HG03135 (cell line): Measurements from ENCODE around the gene ADAP1.

Experiments used
- ATAC-seq: cut with Tn5 transposase; IDR thresholded peaks from one replicate; pipeline ENCODE4 v1.9.1; 2021; ENCODE audit warnings: mild to moderate bottlenecking, moderate library complexity; ENCODE audit not compliant: unreplicated experiment

The ADAP1 gene

DNA sequence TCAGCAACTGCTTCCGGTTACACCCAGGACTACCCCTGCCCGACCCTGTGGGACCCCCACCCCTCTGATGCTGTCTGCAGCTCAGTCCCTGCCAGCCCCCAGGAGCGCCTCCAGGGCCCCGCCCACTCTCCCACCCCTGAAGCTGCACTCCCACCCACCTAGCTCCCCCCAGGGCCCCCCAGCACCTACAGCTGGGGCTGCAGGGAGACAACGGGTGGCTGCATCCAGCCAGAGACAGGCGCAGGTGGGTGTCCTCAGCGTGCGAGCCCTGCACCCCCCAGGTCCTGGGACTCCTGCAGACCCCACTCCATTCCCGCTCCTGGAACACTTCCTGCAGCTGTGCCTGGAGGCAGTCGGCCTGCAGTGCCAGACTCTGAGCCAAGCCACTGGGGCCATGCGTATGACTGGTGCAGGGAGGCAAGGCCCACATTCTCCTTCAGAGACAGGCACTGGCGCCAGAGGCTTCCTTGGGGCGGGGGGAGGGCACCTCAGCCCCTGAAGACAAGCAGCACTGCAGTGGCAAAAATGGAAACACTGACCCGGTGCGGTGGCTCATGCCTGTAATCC is 34.6 kb upstream of the ADAP1 start:
- ATAC-seq = no peak

DNA sequence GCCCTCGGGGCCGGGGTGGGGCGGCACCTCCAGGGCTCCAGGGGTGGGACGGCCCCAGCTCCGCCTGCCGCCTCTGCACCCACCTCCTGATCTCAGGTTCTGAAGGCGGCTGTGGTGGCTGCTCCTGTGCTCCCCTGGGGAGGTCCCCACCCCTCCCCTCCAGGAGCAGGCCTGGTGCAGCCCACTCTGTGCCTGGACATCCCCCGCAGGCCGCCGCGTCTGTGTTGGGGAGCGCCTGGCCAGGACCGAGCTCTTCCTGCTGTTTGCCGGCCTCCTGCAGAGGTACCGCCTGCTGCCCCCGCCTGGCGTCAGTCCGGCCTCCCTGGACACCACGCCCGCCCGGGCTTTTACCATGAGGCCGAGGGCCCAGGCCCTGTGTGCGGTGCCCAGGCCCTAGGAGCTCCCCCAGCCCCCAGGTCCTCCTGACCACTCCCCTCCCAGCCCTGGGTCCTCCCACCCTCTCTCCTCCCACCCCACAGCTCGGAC is 34.0 kb upstream of the ADAP1 start:
- no peak for ATAC-seq

DNA sequence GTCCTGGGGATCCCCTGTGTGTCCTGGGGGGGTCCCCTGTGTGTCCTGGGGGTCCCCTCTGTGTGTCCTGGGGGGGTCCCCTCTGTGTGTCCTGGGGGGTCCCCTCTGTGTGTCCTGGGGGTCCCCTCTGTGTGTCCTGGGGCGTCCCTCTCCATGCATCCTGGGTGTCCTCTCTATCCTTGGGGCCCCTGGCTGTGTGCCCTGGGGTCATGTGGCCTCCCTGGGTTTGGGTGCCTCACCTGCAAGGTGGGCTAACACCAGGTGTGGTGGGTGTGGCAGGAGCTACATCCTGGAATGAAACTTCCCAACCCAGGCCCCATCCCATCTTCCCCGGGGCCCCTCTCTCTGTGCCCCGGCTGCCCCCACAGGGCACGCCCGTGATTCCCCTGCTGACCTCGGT is 33.4 kb upstream of the ADAP1 start:
- ATAC-seq = no peak

DNA sequence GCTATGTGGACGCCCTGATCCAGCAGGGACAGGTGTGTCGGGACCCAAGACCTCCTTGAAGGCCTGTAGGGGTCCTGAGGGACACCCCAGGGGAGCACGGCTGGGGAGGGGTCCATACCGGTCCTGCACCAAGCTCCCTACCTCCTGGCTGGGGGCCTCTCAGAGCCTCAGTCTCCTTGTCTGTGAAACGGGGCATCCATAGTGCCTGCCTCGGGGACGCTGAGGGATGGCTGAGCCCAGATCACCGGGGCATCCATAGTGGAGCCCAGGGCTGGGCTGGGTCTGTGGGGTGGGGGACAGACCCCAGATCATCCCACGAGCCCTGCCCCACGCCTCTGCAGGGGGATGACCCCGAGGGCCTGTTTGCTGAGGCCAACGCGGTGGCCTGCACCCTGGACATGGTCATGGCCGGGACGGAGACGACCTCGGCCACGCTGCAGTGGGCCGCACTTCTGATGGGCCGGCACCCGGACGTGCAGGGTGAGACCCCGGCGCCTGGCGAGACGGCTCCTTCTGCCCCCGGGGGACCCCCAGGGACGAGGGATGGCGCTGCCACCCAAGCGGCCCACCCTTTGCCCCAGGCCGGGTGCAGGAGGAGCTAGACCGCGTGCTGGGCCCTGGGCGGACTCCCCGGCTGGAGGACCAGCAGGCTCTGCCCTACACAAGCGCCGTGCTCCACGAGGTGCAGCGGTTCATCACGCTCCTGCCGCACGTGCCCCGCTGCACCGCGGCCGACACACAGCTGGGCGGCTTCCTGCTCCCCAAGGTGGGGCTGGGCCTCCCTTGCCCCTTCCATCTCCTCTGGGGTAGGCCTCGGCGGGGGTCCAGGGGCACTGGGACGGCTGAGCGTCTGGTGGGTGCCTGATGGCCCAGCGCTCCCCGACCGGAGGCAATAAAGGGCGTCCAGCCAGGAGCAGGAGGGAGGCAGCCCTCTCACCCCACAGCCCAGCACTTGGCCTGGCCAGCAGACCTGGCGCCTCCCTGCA is 32.6 kb upstream of the ADAP1 start:
- ATAC-seq = no peak

DNA sequence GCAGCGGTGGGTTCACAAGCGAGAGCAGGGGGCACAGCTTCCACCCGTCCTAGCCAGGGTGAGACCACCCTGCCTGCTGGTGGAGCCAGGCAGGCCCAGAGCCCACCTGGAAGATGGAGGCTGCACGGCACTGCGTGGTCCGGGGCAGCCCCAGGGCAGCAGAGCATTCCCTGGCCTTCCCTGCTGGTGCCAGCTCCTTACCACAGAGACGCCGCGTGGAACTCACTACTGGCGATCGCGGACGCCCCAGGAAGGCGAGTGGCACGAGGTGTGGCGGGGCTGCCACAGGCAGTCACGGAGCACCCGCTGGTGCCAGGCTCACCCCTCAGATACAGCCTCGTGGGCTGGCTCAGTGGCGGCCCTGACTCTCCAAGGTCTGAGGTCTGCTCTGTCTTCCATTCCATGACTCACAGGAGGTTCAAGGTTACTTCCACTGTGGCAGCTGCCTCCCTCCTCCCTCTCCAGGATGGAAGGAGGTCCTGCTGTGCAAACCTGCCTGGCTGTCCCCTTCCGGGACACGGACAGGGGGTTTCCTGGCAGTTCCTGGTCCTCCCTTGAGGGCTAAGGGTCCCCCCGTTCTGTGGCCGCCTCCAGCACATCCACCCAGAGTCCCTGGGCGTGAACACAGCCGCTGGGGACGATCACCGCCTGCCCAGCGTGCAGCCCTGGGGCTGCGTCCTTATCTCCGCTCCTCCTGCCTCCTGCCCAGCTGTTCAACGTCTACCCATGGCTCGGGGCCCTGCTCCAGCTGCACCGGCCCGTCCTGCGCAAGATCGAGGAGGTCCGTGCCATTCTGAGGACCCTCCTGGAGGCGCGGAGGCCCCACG is 31.6 kb upstream of the ADAP1 start:
- no peak for ATAC-seq

DNA sequence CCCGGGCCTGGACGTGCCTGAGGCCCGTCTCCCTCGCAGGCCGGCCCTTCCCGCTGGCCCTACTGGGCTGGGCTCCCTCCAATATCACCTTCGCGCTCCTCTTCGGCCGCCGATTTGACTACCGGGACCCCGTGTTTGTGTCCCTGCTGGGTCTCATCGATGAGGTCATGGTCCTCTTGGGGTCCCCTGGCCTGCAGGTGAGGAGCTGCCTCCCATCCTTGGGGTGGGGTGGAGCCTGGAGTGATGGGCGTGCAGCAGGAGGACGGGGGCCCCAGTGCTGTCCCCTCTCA is 30.6 kb upstream of the ADAP1 start:
- no peak for ATAC-seq

DNA sequence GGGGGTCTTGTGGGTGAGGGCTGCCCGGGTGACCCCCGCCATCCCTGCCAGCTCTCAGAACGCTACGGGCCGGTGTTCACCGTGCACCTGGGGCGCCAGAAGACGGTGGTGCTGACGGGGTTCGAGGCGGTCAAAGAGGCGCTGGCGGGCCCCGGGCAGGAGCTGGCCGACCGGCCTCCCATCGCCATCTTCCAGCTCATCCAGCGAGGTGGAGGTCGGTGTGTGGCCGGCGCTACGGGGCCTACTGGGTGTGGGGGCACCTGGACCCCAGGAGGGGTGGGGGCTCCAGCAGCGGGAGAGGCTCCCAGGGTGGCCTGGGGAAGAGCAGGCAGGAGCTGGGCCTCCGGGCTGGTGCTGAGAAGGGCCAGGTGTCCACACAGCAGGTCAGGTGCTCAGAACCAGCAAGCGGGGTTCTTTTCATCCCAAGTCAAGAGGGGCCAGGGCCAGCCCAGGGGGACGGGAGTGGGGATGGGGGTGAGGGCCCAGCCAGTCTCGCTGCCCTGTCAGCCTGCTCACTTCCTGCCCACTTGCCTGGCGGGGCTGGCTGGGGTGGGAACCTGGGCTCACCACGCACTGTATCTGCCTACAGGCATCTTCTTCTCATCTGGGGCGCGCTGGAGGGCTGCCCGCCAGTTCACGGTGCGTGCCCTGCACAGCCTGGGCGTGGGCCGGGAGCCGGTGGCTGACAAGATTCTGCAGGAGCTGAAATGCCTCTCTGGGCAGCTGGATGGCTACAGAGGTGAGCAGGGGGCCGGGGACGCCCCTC is 30.1 kb upstream of the ADAP1 start:
- no peak for ATAC-seq

DNA sequence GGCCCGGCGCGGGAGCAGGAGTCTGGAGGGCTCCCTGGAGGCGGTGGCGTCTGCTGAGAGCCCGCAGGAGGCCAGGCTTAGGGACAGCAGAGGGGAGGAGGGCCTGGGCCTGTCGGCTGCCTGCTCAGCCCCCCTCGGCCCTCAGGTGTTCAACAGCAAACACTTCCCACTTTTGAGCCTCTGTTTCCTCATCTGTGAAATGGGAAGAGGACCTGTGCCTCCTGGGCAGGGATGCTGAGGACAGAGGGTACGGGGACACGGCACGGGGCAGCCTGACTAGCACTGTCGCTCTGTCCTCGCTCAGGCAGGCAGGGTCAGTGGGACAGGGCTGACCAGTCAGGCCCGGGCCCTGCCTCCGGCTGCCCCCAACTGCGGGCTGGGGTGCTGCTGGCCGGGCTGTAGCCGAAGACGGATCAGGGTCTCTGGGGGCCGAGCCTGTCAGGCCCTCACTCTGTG is 29.2 kb upstream of the ADAP1 start:
- no peak for ATAC-seq

DNA sequence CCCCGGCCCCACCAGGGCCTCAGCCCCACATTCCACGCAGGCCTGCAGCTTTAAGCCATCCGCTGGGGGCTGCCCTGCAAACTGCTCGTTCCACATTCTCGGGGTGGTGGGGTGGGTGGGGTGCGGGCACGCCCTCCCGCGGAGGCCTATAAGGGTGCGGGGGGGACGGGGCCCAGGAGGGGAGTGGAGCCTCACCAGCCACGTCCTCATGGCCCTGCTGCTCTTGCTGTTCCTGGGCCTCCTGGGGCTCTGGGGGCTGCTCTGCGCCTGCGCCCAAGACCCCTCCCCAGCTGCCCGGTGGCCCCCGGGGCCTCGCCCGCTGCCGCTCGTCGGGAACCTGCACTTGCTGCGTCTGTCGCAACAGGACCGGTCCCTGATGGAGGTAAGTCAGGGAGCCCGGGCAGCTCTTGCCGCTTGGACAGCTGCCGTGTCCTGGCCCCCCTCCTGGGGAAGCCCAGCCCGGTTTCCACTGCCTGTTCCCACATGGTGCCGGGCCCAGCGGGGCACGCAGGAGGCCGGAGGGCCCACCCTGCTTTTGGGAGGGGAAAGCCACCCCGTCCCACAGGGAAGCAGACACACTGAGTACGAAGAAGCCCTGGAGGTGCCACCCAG is 28.6 kb upstream of the ADAP1 start, which contains the start of gene CYP2W1:
TSS of gene CYP2W1 (plus strand) at position 178 of the 612 bp plus-strand sequence. CDS start at position 209, 31 bp downstream.
- no peak for ATAC-seq

DNA sequence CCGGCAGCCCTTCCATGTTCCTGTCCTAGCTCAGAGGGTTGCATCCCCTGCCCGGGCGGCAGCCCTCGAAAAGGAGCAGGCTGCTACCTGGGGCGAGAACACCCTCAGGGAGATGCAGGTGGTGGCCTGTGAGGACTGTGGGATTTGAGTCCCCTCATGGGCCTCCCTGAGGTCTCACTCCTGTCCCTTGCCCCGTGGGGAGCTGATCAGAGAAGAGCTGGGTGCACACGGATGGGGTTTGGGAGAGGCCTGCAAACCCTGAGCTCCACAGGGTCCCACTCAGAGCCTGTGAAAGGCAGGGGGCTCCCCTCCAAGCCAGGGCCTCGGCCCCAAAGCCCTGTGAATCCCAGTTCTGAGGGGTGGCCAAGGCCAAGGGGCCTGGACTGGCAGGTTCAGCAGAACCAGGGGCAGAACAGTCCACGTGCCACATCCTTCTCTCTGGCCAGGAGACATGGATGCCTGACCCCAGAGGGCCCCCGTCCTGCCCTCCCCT is 28.1 kb upstream of the ADAP1 start:
- ATAC-seq = no peak

DNA sequence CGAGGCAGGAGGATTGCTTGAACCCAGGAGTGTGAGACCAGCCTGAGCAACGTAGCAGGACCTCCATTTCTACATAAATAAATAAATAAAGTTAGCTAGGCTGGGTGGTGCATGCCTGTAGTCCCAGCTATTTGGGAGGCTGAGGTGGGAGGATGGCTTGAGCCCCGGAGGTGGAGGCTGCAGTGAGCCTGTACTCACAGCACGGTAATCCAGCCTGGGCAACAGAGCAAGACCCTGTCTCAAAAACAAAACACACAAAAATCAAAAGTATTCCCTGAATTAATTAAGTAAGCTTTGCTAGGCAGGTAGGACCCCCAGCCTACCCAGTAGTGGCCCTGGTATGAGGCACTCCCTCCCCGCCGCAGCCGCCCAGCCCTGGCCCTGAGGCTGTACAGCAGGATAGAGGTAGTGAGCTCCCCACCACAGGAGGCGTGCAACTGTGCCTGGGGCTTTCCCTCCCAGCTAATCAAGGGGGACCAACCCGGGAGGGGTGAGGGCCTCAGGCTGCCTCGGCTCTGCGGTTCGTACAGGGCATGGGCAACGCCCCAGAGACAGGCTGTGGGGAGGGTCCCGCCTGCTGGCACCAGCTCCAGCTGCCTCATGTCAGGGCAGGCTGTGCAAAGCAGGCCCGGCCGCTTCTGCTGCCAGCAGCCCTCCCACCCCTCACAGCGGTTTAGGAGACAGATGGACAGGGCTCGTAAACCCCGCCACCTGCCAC is 27.5 kb upstream of the ADAP1 start:
- ATAC-seq = no peak

DNA sequence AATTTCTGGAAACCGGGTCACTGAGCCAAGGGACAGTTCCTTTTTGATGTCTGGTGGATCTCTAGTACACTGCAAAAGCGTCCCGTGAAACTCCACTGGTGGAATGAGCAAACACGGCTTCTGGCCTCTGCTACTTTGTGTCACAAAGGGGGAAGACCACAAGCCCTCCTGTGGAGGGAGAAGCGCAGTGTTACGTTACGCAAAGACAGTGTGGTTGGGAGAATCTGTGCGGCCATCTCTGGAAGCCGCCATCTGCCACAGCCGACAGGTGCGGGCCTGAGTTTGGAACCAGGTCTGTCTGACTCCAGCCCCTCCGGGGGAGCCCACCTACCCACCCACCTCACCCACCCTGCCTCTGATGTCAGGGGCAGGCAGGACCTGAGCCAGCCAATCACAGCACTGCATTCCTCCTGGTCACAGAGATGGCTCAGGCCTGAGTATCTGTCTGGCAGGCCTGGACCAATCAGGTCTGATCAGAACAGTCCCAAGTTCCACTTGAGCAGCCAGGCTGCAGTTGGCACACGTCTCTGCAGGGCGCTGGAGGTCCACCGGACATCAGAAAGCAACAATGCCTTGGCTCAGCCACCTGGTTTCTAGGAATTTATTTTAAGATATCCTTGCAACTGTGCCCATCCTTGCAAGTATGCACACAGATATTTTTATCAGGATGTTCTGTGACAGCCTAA is 25.5 kb upstream of the ADAP1 start:
- no peak for ATAC-seq

DNA sequence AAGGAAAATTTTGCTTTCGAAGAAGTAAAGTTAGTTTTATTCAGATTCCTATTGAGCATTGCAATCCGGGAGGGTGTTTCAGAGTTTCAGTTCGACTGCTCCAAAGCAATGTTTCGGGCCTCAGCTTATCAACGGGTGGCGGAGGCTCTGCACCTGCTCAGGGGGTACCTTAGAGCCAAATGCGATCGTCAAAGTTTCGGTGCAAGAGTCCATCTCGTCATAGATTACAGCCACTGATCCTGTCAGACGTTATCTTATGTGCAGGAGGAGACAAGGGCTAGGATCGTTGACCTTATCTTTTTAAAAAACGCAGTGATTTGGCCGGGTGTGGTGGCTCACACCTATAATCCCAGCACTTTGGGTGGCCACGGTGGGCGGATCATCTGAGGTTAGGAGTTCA is 24.7 kb upstream of the ADAP1 start:
- ATAC-seq = no peak

DNA sequence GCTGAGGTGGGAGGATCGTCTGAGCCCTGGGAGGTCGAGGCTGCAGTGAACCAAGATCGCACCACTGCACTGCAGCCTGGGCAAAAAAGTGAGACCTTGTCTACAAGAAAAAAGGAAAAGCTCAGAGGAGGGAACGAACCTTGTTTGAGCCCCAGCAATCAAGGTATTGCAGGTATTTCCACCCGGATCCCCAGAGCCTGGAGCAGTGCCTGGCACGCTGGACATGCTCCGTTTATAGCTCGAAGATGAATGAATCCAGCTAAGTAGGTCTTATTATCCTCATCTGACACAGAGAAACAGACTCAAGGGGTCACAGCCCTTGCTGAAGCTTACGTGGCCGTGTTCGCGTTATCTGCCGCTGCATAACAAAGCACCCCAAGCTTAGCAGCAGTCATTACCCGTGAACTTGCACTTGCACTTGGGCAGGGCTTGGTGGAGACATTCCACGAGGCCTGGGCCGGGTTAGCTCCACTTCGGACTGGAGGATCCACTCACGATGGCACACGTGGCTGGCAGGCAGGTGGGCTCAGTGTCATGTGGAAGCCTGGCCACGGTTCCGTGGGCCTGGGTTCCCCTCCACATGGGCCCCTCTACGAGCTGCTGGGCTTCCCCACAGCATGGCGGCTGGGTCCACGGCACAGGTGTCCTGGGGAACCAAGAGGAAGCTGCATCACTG is 24.1 kb upstream of the ADAP1 start:
- no peak for ATAC-seq

DNA sequence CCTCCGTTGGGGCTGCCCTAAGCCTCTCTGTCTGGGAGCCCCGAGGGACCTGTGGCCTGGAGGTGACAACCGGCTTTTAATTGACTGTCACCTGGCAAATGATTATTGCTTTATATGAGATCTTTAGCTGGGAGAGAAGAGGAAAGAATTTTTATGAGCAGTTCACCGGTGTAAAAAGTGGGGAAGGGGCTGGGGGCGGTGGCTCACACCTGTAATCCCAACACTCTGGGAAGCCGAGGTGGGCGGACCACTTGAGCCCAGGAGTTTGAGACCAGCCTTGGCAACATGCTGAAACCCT is 23.5 kb upstream of the ADAP1 start:
- ATAC-seq = no peak

DNA sequence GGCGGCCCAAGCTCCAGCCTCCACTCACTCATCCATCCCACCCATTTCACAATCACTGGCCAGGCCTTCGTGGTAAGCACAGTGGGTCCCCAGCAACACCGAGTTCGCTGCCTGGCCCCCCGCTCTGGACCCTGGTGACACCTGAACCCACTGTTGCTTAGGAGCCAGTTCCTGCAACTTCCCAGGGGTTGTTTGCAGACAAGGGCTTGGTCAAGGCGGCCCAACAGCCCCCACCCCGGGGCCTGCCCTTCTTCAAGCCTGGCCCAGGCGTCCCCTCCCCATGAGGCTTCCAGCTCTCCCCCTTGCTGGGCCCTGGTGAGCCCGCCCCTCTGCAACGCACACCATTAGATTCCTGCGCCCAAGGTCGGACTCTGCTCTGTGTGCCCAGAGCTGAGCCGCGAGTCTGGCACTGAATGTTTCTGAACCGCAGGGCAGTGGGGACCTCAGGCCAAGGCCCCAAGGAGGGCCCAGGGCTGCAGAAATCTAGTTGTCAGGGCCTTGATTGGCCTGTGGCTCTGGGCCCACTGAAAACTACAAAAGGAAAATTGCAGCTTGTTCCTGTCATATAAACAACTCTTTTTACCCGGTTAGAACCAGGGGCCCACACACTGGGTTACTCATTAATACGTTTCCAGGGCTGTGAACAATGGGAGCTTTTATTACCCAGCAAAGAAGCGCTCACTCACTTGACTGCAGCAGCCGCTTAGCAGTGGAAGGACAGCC is 23.0 kb upstream of the ADAP1 start:
- no peak for ATAC-seq

DNA sequence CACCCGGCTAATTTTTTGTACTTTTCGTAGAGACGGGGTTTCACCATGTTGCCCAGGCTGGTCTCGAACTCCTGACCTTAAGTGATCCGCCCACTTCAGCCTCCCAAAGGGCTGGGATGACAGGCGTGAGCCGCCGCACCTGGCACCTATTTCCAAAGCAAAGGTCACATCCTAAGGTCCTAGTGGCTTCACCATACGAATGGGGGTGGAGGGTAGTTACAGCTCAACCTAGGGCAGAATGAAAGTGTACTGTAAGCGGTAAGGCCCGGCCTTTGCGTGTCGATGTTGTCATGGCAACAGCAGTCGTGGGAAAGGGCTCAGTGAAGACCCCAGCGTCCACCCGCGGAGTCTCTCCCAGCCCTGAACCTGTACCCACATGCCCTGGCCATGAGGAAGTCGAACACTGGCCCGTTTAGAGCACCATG is 22.4 kb upstream of the ADAP1 start:
- ATAC-seq = no peak
